ENCODE data around the gene TMEM18.

The TMEM18 gene

DNA sequence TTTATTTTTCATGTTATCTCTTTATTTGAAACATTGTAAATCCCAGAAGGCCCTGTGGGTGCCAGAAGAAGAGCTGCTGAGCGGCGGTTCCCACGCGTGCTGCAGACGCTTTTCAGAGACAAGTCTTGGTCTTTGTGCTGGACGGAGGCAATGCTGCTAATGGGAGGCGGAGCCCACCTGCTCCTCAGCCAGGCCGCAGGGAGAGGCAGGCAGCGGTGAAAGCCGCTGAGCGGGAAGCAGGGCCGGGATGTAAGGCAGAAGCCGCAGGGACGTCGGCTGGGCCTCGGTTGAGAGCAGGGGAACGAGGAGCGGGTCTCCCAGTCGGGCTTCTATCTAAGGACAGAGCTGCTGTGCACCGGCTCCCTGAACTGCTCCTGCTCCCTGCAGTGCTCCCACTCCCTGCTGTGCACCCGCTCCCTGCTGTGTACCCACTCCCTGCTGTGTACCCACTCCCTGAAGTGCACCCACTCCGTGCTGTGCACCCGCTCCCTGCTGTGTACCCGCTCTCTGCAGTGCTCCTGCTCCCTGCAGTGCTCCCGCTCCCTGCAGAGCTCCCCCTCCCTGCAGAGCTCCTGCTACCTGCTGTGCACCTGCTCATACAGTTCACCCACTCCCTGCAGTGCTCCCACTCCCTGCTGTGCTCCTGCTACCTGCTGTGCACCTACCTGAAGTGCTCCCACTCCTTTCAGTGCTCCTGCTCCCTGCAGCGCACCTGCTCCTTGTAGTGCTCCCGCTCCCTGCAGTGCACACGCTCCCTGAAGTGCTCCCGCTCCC is 16.4 kb downstream of the TMEM18 start:
- intact Hi-C loops (cut with micrococcal nuclease) = no loop called here
- Mint-ChIP-seq H3K36me3 (ENCODE audit: low read depth) (peaks cover 21% of the 10 kb centered on the region), H3K27ac (no peak overlapping the region), H3K27me3 (peaks cover 9% of the 10 kb centered on the region), H3K9me3 (peaks cover 10% of the 10 kb centered on the region), H3K4me3 (no peak overlapping the region), H3K4me1 (ENCODE audit: low read depth) (peaks cover 10% of the 10 kb centered on the region)

DNA sequence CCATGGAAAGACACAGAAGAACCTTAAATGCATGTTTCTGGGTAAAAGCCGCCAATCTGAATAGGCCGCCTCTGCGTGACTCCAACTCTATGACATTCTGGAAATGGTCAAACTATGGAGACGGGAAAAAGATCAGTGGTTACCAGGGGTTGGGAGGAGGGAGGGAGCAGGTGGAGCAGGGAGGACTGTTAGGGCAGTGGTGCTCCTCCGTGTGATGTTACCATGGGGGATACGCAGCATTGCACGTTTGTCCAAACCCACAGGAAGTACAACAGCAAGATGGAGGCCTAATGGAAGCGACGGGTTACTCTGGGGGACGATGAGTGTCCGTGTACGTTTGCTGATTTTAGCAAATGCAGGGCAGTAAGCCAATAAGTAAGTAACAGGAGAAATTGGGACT is 17.2 kb downstream of the TMEM18 start:
- Mint-ChIP-seq H3K9me3 (peaks cover 2% of the 10 kb centered on the region), H3K27ac (no peak overlapping the region), H3K4me1 (ENCODE audit: low read depth) (peaks cover 10% of the 10 kb centered on the region), H3K27me3 (peaks cover 9% of the 10 kb centered on the region), H3K4me3 (no peak overlapping the region), H3K36me3 (ENCODE audit: low read depth) (peaks cover 13% of the 10 kb centered on the region)
- intact Hi-C loops (cut with micrococcal nuclease) = no loop called here

DNA sequence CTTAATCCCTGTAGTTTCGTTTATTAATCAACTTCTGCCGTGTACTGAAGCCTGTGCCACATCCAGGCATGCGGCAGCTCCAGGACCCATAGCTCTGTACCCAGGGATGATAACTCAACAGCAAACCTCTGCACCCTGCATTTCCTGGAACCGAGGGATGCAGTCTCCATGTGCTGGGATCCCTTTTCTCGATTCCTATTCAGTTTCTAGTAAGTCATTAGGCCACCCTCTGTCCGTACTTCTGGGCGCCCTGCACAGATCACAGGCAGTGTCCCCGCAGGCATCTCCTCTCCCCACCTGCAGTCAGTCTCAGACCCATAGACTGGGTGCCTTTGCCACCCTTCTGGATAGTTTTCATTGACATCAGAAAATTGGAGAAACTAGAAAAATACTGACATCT is 18.8 kb downstream of the TMEM18 start:
- H3K36me3 Mint-ChIP-seq (ENCODE audit: low read depth) = peaks cover 1% of the 10 kb centered on the region
- no peak overlapping the region for H3K4me3 Mint-ChIP-seq
- intact Hi-C loops (cut with micrococcal nuclease) = no loop called here
- no peak overlapping the region for H3K27ac Mint-ChIP-seq
- H3K4me1 Mint-ChIP-seq (ENCODE audit: low read depth) = peaks cover 10% of the 10 kb centered on the region
- H3K9me3 Mint-ChIP-seq = no peaks in the 10 kb centered on the region
- peaks cover 9% of the 10 kb centered on the region for H3K27me3 Mint-ChIP-seq

DNA sequence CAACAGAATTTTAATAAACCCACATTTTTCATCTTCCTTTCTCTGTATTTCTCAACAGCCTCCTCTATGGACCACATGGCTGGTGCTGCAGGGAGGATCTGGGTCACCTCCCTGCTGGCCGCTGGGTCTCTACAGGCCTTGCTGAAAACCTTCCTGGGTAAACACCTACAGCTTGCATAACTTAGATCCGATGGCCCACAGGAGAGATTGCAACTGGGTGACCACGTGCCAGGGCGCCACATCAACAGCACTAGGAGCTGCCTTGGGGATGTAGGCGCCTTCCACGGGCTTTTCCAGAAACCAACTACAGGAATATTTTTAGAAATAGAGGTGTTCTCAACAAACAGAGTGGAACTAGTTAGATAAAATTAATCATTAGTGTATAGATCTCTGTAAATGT is 19.4 kb downstream of the TMEM18 start:
- H3K27me3 Mint-ChIP-seq = peaks cover 7% of the 10 kb centered on the region
- no peaks in the 10 kb centered on the region for H3K36me3 Mint-ChIP-seq (ENCODE audit: low read depth)
- no peaks in the 10 kb centered on the region for H3K9me3 Mint-ChIP-seq
- no peak overlapping the region for H3K27ac Mint-ChIP-seq
- intact Hi-C loops (cut with micrococcal nuclease) = no loop called here
- no peak overlapping the region for H3K4me3 Mint-ChIP-seq
- H3K4me1 Mint-ChIP-seq (ENCODE audit: low read depth) = peaks cover 7% of the 10 kb centered on the region

DNA sequence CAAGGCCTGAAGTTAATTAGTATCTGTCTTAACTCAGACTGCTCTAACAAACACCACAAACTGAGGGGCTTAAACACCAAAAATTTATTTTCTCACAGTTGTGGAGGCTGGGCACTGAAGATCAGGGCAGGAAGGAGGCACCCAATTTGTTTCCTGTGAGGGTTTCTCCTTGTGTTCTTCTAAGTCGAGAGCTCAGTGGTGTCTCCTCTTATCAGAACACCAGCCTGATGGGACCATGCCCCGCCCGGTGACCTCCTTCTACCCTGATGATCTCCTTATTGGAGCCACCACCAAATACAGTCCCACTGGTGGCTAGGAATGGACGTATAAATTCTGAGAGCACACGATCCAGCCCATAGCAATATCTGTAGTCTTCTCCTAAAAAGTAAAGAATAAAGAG is 20.5 kb downstream of the TMEM18 start:
- Mint-ChIP-seq H3K9me3 (no peaks in the 10 kb centered on the region), H3K4me3 (no peak overlapping the region), H3K36me3 (ENCODE audit: low read depth) (no peaks in the 10 kb centered on the region), H3K27me3 (peaks cover 7% of the 10 kb centered on the region), H3K4me1 (ENCODE audit: low read depth) (no peaks in the 10 kb centered on the region), H3K27ac (no peak overlapping the region)
- intact Hi-C loops (cut with micrococcal nuclease) = no loop called here

DNA sequence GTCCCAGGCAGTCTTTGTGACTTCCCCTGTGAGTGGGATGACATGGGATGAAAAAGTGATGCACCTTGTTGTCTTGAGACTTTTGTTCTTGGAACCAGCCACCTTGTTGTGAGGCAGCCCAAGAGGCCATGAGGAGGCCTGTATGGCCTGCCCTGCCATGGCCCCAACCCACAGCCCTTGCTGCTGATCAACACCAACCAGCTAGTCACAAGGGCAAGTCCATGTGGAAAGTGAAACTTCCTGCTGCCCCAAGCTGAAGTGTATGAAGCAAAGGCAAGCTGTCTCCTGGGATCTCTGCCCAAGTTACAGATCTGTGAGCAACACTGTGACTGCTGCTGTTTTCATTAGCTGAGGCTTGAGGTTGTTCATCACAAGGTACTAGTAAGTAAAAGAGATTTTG is 21.6 kb downstream of the TMEM18 start:
- no peaks in the 10 kb centered on the region for H3K36me3 Mint-ChIP-seq (ENCODE audit: low read depth)
- intact Hi-C loops (cut with micrococcal nuclease) = no loop called here
- no peaks in the 10 kb centered on the region for H3K9me3 Mint-ChIP-seq
- H3K4me3 Mint-ChIP-seq = no peak overlapping the region
- H3K27me3 Mint-ChIP-seq = peaks cover 2% of the 10 kb centered on the region
- no peak overlapping the region for H3K27ac Mint-ChIP-seq
- H3K4me1 Mint-ChIP-seq (ENCODE audit: low read depth) = no peaks in the 10 kb centered on the region

DNA sequence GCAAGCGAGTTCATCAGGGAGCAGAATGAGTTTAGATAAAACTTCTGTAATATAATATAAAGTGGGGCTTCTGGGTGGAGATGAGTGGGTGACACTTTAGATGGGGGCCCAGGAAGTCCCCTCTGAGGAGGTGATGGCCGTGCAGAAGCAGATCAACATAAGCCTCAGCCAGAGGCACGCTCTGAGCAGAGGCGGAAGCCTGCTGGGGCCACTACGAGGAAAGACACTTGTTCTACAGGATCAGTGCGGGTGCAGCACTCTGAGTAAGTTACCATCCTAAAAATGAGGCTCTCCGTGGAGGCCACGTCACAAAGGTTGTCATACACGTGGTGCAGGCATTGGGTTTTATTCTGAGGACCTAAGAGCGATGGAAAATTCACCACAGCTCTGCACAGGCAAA is 22.3 kb downstream of the TMEM18 start:
- no peak overlapping the region for H3K27ac Mint-ChIP-seq
- no peaks in the 10 kb centered on the region for H3K4me1 Mint-ChIP-seq (ENCODE audit: low read depth)
- no peaks in the 10 kb centered on the region for H3K27me3 Mint-ChIP-seq
- no peak overlapping the region for H3K4me3 Mint-ChIP-seq
- H3K36me3 Mint-ChIP-seq (ENCODE audit: low read depth) = no peaks in the 10 kb centered on the region
- intact Hi-C loops (cut with micrococcal nuclease) = no loop called here
- no peaks in the 10 kb centered on the region for H3K9me3 Mint-ChIP-seq

DNA sequence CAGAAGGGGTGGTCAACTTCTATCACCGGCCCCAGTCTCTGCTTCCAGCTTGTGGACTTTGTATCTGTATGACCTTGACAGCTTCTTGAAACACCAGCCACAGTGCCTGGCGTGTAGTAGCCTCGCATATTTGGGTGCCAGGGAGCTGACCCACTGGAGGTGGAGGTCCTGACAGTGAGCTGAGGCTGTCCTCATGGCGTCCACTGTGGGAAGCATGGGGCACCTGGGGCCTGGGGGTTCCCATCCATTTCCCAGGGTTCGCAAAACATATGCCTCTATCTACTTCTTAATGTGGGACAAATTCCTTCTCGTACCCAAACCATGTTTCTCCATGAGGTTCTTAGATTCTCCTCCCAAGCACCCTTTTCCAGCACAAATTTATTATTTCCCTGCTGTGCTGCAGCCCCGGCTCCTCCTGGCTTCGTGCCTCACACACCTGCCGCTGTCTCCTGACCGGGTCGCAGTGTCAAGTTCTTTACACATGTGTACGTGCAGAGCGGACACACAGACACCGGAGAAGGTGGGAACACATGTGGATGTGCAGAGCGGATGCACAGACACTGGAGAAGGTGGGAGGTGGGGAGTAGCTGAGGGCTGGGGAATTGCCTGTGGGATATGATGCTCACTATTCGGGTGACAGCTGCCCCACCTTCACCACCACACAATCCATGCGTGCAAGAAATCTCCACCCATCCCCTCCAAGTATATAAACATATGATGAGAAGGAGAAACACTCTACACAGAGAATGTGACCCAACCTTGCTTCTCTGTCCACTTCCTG is 23.4 kb downstream of the TMEM18 start:
- H3K9me3 Mint-ChIP-seq = no peaks in the 10 kb centered on the region
- intact Hi-C loops (cut with micrococcal nuclease) = no loop called here
- no peaks in the 10 kb centered on the region for H3K4me1 Mint-ChIP-seq (ENCODE audit: low read depth)
- H3K4me3 Mint-ChIP-seq = no peak overlapping the region
- no peak overlapping the region for H3K27ac Mint-ChIP-seq
- no peaks in the 10 kb centered on the region for H3K36me3 Mint-ChIP-seq (ENCODE audit: low read depth)
- H3K27me3 Mint-ChIP-seq = no peaks in the 10 kb centered on the region

DNA sequence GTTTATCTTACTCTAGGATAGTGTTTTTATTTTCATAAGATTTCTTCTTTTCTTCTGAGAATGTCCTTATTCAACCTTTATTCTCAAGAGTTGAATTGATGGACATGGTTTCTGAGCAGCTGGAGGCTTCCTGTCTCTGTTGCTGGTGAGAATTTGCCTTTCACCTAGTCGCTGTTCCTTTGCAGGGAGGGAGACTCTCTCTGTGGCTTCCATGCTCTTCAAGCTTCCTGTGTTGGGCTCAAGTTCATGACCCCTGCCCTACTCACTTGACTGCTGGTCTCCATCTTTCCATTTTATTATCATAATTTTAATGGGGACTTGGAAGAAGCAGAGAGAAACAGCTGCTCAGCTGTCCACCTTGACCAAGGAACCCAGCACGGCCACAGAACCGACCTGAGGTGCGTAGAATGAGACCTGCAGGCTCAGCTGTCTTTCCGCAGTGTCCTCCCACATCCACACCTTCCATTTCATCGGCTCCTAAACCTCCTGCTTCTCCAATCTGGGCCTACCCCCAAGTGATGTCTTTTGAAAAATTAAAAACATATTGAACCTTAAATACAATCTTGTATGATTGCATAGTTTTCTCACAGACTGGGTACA is 24.2 kb downstream of the TMEM18 start:
- intact Hi-C loops (cut with micrococcal nuclease) = no loop called here
- H3K27ac Mint-ChIP-seq = no peak overlapping the region
- no peaks in the 10 kb centered on the region for H3K4me1 Mint-ChIP-seq (ENCODE audit: low read depth)
- H3K36me3 Mint-ChIP-seq (ENCODE audit: low read depth) = no peaks in the 10 kb centered on the region
- no peaks in the 10 kb centered on the region for H3K9me3 Mint-ChIP-seq
- H3K4me3 Mint-ChIP-seq = no peak overlapping the region
- H3K27me3 Mint-ChIP-seq = no peaks in the 10 kb centered on the region

DNA sequence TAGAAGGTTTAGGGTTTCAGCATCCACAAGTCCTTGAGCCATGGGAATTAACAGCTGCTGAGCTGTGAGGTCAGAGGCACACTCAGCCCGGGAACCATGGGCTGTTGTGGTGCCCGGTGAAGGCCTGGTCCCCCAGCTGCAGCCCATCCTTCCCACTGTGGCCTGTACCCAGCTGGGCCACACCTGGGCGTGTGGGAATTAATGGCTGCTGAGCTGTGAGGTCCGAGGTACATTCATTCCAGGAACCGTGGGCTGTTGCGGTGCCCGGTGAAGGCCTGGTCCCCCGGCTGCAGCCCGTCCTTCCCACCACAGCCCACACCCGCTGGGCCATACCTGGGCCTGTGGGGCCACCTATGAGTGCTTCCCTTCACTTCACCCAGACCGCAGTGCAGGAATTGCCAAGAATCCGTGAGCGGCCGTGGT is 25.2 kb downstream of the TMEM18 start:
- H3K36me3 Mint-ChIP-seq (ENCODE audit: low read depth) = no peaks in the 10 kb centered on the region
- no peaks in the 10 kb centered on the region for H3K4me1 Mint-ChIP-seq (ENCODE audit: low read depth)
- no peak overlapping the region for H3K4me3 Mint-ChIP-seq
- no peak overlapping the region for H3K27ac Mint-ChIP-seq
- intact Hi-C loops (cut with micrococcal nuclease) = no loop called here
- H3K27me3 Mint-ChIP-seq = no peaks in the 10 kb centered on the region
- H3K9me3 Mint-ChIP-seq = no peaks in the 10 kb centered on the region

DNA sequence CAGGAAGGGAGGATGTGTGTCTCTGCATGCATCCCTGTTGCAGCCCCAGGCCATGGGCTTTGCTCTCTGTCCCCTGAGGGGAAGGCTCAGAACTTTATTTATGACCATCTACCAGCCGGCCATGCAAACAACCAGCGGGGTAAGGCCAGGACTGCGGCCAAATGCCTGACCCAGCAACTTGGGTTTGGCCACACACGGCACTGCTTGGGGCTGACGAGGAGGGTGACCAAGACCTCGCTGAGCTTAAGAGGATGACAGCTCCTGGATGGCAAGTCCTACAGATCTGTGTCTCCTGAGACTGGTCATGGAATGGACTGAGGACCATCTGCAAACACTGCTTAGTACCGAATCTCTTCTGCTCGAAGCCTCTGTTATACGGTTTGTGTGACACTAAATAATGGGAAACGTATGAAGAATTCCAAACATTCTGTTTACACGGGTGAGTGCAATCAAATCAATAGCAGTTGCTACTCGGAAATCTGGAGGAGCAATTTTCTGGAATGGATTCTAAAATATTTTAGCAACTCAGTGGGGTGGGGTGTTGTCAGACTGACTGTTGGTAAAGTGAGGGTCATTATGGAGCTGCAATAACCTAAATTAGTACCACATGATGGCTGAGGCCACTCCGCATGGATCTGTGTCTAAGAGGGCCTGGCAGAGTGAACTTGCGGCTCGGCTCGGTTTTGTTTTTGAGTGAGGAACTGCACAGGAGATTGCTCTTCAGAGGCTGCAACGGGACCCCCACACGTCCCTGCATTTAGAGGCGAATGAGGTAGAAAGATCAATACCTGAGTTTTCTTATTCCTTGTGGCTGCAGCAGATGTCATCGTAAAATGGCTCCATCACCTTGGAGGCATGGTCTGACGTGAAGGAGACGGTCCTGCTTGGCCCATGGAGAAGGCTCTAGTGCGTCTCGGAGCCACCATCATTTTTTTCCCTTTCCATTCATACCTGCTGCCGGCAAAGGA is 26.6 kb downstream of the TMEM18 start:
- Mint-ChIP-seq H3K27ac (no peak overlapping the region), H3K27me3 (no peaks in the 10 kb centered on the region), H3K4me1 (ENCODE audit: low read depth) (no peaks in the 10 kb centered on the region), H3K36me3 (ENCODE audit: low read depth) (no peaks in the 10 kb centered on the region), H3K4me3 (no peak overlapping the region), H3K9me3 (no peaks in the 10 kb centered on the region)
- intact Hi-C loops (cut with micrococcal nuclease) = no loop called here

DNA sequence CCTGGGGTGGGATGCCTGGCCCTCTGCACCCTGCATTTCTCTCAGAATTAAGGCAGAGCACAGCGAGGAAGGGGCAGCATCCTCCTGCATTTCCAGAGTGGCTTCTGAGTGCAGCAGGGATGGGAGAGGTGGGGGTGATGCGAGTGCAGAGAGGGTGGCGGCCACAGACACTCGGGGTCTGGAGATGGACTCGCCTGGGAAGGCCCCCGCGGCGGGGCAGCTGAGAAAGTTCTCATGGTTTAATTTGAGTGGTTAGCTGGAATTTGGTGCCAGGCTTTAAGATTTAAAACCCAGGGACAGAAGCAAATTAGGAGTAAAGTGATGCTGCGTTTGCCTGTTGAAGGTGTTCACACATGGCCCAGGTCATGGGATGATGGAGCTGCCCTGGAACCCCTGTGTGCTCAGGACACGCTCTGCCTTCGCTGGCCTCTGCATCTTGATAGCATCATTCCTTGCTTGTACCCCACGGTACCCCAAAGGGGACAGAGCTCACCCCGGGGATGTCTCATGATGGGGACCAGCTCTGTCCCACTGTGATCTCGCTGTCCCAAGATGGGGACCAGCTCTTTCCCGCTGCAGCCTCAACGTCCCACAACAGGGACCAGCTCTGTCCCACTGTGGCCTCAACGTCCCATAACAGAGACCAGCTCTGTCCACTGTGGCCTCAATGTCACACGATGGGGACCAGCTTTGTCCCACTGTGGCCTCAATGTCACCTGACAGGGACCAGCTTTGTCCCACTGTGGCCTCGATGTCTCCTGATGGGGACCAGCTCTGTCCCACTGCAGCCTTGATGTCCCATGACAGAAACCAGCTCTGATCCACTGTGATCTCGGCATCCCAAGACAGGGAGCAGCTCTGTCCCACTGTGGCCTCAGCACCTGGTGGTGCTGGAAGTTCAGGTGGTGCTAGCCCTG is 27.5 kb downstream of the TMEM18 start:
- intact Hi-C loops (cut with micrococcal nuclease) = no loop called here
- Mint-ChIP-seq H3K4me3 (no peak overlapping the region), H3K36me3 (ENCODE audit: low read depth) (no peaks in the 10 kb centered on the region), H3K27me3 (peaks cover 2% of the 10 kb centered on the region), H3K27ac (no peak overlapping the region), H3K4me1 (ENCODE audit: low read depth) (no peaks in the 10 kb centered on the region), H3K9me3 (no peaks in the 10 kb centered on the region)

All from dendritic cell treated with granulocyte-macrophage colony-stimulating factor and Interleukin-4, amounts not matched to agents 40 ng/mL and 50 ng/mL, for 4 days (primary cell).